Kidney epithelial cell (primary cell): Measurements from ENCODE around the gene NUP98. TPM values are rescaled to one million over a fixed set of nuclear protein-coding genes. Genes with fewer than 3 reads are reported as not detected.
"Not testable (repeated sequence)": the region's sequence is repeated elsewhere in the genome, so short reads cannot be mapped to it uniquely, and the experiment has no call there.

ENCODE experiments used
- DNase-seq: peaks from one replicate; pipeline ENCODE4 v3.0.0-alpha.2; 2010; ENCODE audit warnings: low read depth
- H3K27me3 ChIP-seq: 2 replicates; pipeline ENCODE4 v1.6.0; 2011; ENCODE audit warnings: low read length; ENCODE audit not compliant: control insufficient read depth, insufficient read depth
- H3K36me3 ChIP-seq: 2 replicates; pipeline ENCODE4 v1.5.1; 2011; ENCODE audit warnings: low read length; ENCODE audit not compliant: control insufficient read depth, insufficient read depth
- H3K4me3 ChIP-seq: 2 replicates; pipeline ENCODE4 v1.5.1; 2011; ENCODE audit warnings: low read depth, mild to moderate bottlenecking, control low read depth, low read length
- CTCF ChIP-seq: IDR thresholded peaks from 2 replicates; pipeline ENCODE4 v1.5.1; 2011; ENCODE audit warnings: mild to moderate bottlenecking, moderate library complexity, low read length, control low read depth, inconsistent platforms; ENCODE audit not compliant: insufficient read depth, poor library complexity, severe bottlenecking
- total RNA-seq: library from RNA; depleted of rRNA; stranded (reverse); fragments of >200 nt; gene quantifications from 2 replicates; pipeline ENCODE4 v1.2.3, GENCODE V29; 2015

NUP98 gene
- total RNA-seq, 1 donor from 2014 or later: 94.0 TPM

- TF ChIP-seq CTCF: no peak
- no peak for DNase-seq
Measured at GRCh38 chr11:3795131-3796001, 2.0 kb downstream of the NUP98 start.

GRCh38 chr11:3794387-3794786 is 3.0 kb downstream of the NUP98 start:
- H3K4me3 ChIP-seq, H3K36me3 ChIP-seq, DNase-seq, H3K27me3 ChIP-seq: not testable (repeated sequence)

More at GRCh38 chr11:3795131-3796001, 2.0 kb downstream of the NUP98 start:
- H3K27me3 ChIP-seq: no peaks in the 10 kb centered on the region
- H3K4me3 ChIP-seq: peak overlapping the region; percentile 100
- H3K36me3 ChIP-seq: no peaks in the 10 kb centered on the region

GRCh38 chr11:3786781-3787428 is 10.4 kb downstream of the NUP98 start:
- no peak for TF ChIP-seq CTCF
- Histone ChIP-seq H3K27me3 (no peaks in the 10 kb centered on the region), H3K4me3 (no peak overlapping the region), H3K36me3 (peaks cover 1% of the 10 kb centered on the region)
- no peak for DNase-seq

- DNase-seq: no peak
- Histone ChIP-seq H3K4me3 (no peak overlapping the region), H3K27me3 (no peaks in the 10 kb centered on the region), H3K36me3 (peaks cover 3% of the 10 kb centered on the region)
- TF ChIP-seq CTCF: no peak
Measured at GRCh38 chr11:3783611-3784010, 13.7 kb downstream of the NUP98 start.

- Histone ChIP-seq H3K4me3 (no peak overlapping the region), H3K27me3 (no peaks in the 10 kb centered on the region), H3K36me3 (peaks cover 6% of the 10 kb centered on the region)
- no peak for DNase-seq
- no peak for TF ChIP-seq CTCF
Measured at GRCh38 chr11:3782963-3783362, 14.4 kb downstream of the NUP98 start.

GRCh38 chr11:3781423-3781822 is 15.9 kb downstream of the NUP98 start:
- TF ChIP-seq CTCF: no peak
- Histone ChIP-seq H3K4me3 (no peak overlapping the region), H3K36me3 (peaks cover 6% of the 10 kb centered on the region), H3K27me3 (no peaks in the 10 kb centered on the region)
- no peak for DNase-seq
